Neural cell (in vitro differentiated cells): ENCODE results near the gene PEF1. TPM values are rescaled to one million over a fixed set of nuclear protein-coding genes. Genes with fewer than 3 reads are reported as not detected.

Experiments
- H2AFZ ChIP-seq: fragments of 200-600, 300-800 bp; sonication (generic), shearing (Covaris generic); 2 replicates; pipeline ENCODE4 v1.6.0; 2014; ENCODE audit warnings: low read depth, mild to moderate bottlenecking, antibody characterized with exemption, low read length, moderate library complexity
- H3F3A ChIP-seq: fragments of 200-600 bp; shearing (Covaris generic); 2 replicates; pipeline ENCODE4 v1.6.1; 2016; ENCODE audit warnings: mild to moderate bottlenecking, moderate library complexity, mixed read lengths, antibody characterized with exemption, low read length; ENCODE audit not compliant: insufficient read depth, poor library complexity, severe bottlenecking
- H3K27ac ChIP-seq: fragments of 200-600, 300-800 bp; sonication (generic), shearing (Covaris generic); 2 replicates; pipeline ENCODE4 v1.5.1; 2014; ENCODE audit warnings: mild to moderate bottlenecking, low read length, moderate library complexity
- H3K27me3 ChIP-seq: fragments of 300-800, 200-600 bp; sonication (generic), shearing (Covaris generic); 2 replicates; pipeline ENCODE4 v1.6.0; 2014; ENCODE audit warnings: mild to moderate bottlenecking, low read depth, low read length, moderate library complexity; ENCODE audit not compliant: insufficient read depth
- H3K36me3 ChIP-seq: fragments of 300-800, 200-600 bp; sonication (generic), shearing (Covaris generic); 2 replicates; pipeline ENCODE4 v1.5.1; 2014; ENCODE audit warnings: mild to moderate bottlenecking, antibody characterized with exemption, low read length, moderate library complexity; ENCODE audit not compliant: insufficient read depth
- H3K4me2 ChIP-seq: fragments of 300-800, 200-600 bp; sonication (generic), shearing (Covaris generic); 2 replicates; pipeline ENCODE4 v1.6.0; 2014; ENCODE audit warnings: mild to moderate bottlenecking, low read length
- H3K4me3 ChIP-seq: fragments of 300-800, 200-600 bp; sonication (generic), shearing (Covaris generic); 2 replicates; pipeline ENCODE4 v1.5.1; 2014; ENCODE audit warnings: mild to moderate bottlenecking, low read length, moderate library complexity
- H3K79me2 ChIP-seq: fragments of 200-600 bp; shearing (Covaris generic); replicated peaks from 2 replicates; pipeline ENCODE4 v1.6.0; 2014; ENCODE audit warnings: mild to moderate bottlenecking, low read length, moderate library complexity; ENCODE audit not compliant: insufficient read depth
- H3K9ac ChIP-seq: fragments of 300-800, 200-600 bp; sonication (generic), shearing (Covaris generic); 2 replicates; pipeline ENCODE4 v1.6.1; 2016; ENCODE audit warnings: mild to moderate bottlenecking, low read length, mixed read lengths
- H3K9me2 ChIP-seq: fragments of 200-600 bp; shearing (Covaris generic); 2 replicates; pipeline ENCODE4 v1.6.1; 2016; ENCODE audit warnings: mild to moderate bottlenecking, low read length, mixed read lengths; ENCODE audit not compliant: insufficient read depth
- H3K9me3 ChIP-seq: fragments of 200-600, 300-800 bp; sonication (generic), shearing (Covaris generic); 2 replicates; pipeline ENCODE4 v1.6.1; 2016; ENCODE audit warnings: mild to moderate bottlenecking, mixed run types, low read length, moderate library complexity, mixed read lengths
- H4K20me1 ChIP-seq: fragments of 200-600 bp; shearing (Covaris generic); 2 replicates; pipeline ENCODE4 v1.6.1; 2016; ENCODE audit warnings: mild to moderate bottlenecking, mixed run types; ENCODE audit not compliant: insufficient read depth
- CTCF ChIP-seq: fragments of 450-650 bp; IDR thresholded peaks from 2 replicates; pipeline ENCODE4 v1.5.1; 2014; ENCODE audit warnings: antibody characterized with exemption, mild to moderate bottlenecking, moderate library complexity; ENCODE audit not compliant: poor library complexity, severe bottlenecking
- EP300 ChIP-seq: fragments of 450-650 bp; conservative IDR thresholded peaks from 2 replicates; pipeline ENCODE4 v1.6.1; 2014; ENCODE audit warnings: antibody characterized with exemption, mild to moderate bottlenecking, moderate library complexity; ENCODE audit not compliant: poor library complexity, severe bottlenecking
- EZH2 ChIP-seq: fragments of 200-600, 300-800 bp; shearing (Covaris generic), sonication (generic); IDR thresholded peaks from 2 replicates; pipeline ENCODE4 v1.6.1; 2014; ENCODE audit warnings: antibody characterized with exemption, low read length, borderline replicate concordance, mild to moderate bottlenecking; ENCODE audit not compliant: insufficient read depth, poor library complexity, severe bottlenecking
- MXI1 ChIP-seq: fragments of 450-650 bp; conservative IDR thresholded peaks from 2 replicates; pipeline ENCODE4 v1.6.1; 2014; ENCODE audit warnings: antibody characterized with exemption, mild to moderate bottlenecking; ENCODE audit not compliant: poor library complexity, severe bottlenecking
- POLR2AphosphoS5 ChIP-seq: IDR thresholded peaks from 2 replicates; pipeline ENCODE4 v1.6.1; 2012
- RAD21 ChIP-seq: fragments of 450-650 bp; conservative IDR thresholded peaks from 2 replicates; pipeline ENCODE4 v1.6.1; 2014; ENCODE audit warnings: antibody characterized with exemption, mild to moderate bottlenecking, moderate library complexity
- REST ChIP-seq: IDR thresholded peaks from 2 replicates; pipeline ENCODE4 v1.6.1; 2012; ENCODE audit warnings: borderline replicate concordance
- SMC3 ChIP-seq: fragments of 450-650 bp; conservative IDR thresholded peaks from 2 replicates; pipeline ENCODE4 v1.6.1; 2014; ENCODE audit warnings: antibody characterized with exemption, mild to moderate bottlenecking, moderate library complexity; ENCODE audit not compliant: poor library complexity
- TAF1 ChIP-seq: IDR thresholded peaks from 2 replicates; pipeline ENCODE4 v1.6.1; 2012; ENCODE audit warnings: low read depth
- polyA plus RNA-seq: library from polyadenylated mRNA; depleted of rRNA; stranded (reverse); fragments of >200 nt; gene quantifications from 2 replicates; pipeline ENCODE4 v1.2.3, GENCODE V29; 2014

The PEF1 gene
- polyA plus RNA-seq, 1 donor from 2014 or later, result 48.2 TPM

- H3K9me2 ChIP-seq, result no peaks in the 10 kb centered on the region
- TF ChIP-seq TAF1, result no peak
- no peak for TF ChIP-seq SMC3
Measured at GRCh38 chr1:31642897-31643296, 1.8 kb downstream of the PEF1 start.

GRCh38 chr1:31642366-31642765 is 2.3 kb downstream of the PEF1 start:
- Histone ChIP-seq H3K79me2 (peaks cover 25% of the 10 kb centered on the region), H2AFZ (no peak overlapping the region), H3K9me3 (no peaks in the 10 kb centered on the region), H3K9ac (no peak overlapping the region), H3K36me3 (no peaks in the 10 kb centered on the region), H3K27me3 (no peaks in the 10 kb centered on the region), H3K27ac (no peak overlapping the region), H3F3A (no peaks in the 10 kb centered on the region), H3K4me3 (no peak overlapping the region), H4K20me1 (no peaks in the 10 kb centered on the region), H3K4me2 (no peak overlapping the region), H3K9me2 (no peaks in the 10 kb centered on the region)
- TF ChIP-seq EP300, result no peak
- TF ChIP-seq RAD21, result no peak
- TF ChIP-seq MXI1, result no peak
- no peak for TF ChIP-seq EZH2
- no peak for TF ChIP-seq TAF1
- TF ChIP-seq POLR2AphosphoS5, result no peak
- no peak for TF ChIP-seq SMC3
- no peak for TF ChIP-seq CTCF
- no peak for TF ChIP-seq REST

More at GRCh38 chr1:31642897-31643296, 1.8 kb downstream of the PEF1 start:
- Histone ChIP-seq H3K79me2 (peaks cover 22% of the 10 kb centered on the region), H3K36me3 (no peaks in the 10 kb centered on the region), H3K4me2 (no peak overlapping the region), H3K9me3 (no peaks in the 10 kb centered on the region), H3K27ac (no peak overlapping the region), H4K20me1 (no peaks in the 10 kb centered on the region), H3K4me3 (no peak overlapping the region), H2AFZ (no peak overlapping the region), H3F3A (no peaks in the 10 kb centered on the region), H3K9ac (no peak overlapping the region), H3K27me3 (no peaks in the 10 kb centered on the region)

GRCh38 chr1:31640964-31641363 is 3.7 kb downstream of the PEF1 start:
- no peaks in the 10 kb centered on the region for H3K36me3 ChIP-seq
- H4K20me1 ChIP-seq, result no peaks in the 10 kb centered on the region
- no peak for TF ChIP-seq REST
- H3K27ac ChIP-seq, result no peak overlapping the region
- no peaks in the 10 kb centered on the region for H3F3A ChIP-seq
- H3K9me2 ChIP-seq, result no peaks in the 10 kb centered on the region
- no peak overlapping the region for H3K9ac ChIP-seq
- no peaks in the 10 kb centered on the region for H3K9me3 ChIP-seq
- no peak overlapping the region for H3K4me3 ChIP-seq
- H3K79me2 ChIP-seq, result peaks cover 36% of the 10 kb centered on the region
- no peak overlapping the region for H2AFZ ChIP-seq
- H3K4me2 ChIP-seq, result no peak overlapping the region
- no peaks in the 10 kb centered on the region for H3K27me3 ChIP-seq
